ENCODE results near the gene COG6.

The COG6 gene

DNA sequence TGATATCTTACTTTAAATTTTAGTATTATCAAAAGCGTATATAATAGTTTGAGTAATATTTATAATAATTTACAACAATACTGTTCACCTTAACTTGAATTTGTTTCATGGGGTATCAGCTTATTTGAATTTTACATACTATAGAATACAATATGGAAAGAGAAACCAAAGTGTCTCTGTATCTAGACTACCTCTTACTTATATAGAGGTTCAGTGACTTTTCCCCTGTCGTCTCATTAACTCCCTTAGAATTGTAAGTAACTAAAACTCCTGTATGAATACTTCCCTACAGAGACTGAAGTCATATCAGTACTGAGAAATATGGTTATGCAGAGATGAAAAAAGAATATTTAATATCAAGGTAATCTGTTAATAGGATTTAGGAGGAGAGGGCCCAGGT, 26.8 kb downstream of the COG6 start:
- DNase-seq: no peak

DNA sequence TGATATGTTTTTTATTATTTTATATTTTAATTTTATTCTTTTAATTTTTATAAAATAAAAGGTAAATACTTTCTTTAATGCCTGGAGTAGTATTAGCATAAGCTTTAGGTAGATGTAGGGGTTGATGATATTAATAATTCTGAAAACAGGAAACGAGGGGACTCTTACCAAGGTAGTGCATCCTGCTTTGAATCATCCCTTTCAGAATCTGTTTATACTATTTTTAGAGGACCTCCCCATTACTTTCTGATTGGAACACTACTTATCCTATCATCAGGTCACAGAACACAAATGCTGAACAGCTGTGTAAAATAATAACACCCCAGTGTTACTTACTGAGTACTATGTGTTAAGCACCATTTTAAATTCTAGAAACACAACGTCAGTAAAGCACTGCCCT, 27.3 kb downstream of the COG6 start:
- no peak for DNase-seq

DNA sequence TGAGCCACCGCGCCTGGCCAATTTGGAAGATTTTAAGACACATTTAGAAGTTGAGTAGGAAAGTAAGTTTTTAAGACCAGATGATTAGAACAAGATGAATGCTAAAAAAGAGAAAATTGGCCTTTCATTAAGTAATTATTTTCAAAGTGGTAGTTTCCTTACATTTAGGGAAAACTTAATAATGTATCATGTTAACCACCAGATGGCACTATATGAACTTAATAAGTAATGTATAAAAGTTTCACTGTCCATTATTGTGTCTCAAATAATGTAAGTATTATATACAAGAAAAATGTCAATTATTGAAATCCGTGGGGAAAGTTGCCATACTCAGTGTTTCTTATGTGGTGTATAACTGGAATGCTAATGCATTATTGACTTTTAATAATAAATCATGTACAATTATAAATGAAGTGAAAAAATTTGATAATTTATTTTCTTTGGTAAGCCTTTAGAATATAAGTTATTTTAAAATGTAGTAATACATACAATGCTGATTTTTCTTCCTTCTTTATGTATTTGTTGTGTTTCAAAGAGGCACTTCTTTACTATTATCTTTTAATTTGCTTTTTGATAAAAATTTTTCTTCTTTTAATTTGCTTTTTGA, 29.2 kb downstream of the COG6 start:
- peak; percentile 63 to 83 for DNase-seq

DNA sequence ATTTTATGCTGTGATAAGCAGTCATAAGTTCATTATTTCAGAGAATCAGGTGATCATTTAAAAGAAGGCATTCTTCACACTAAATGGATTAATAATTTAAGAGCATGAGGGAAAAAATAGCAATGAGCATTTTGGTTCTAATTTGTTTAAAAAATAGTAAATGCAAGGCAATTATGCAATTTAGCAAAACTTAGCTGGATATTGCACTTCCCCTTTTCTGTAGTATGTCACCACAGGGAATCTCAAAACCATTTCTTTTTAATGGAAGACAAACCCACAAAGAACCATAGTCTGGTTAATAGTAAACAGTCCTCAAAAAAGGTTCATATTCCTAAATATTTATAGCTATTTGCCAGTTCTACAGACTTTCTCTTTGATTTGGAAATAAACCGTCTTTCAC, 30.2 kb downstream of the COG6 start:
- peak; percentile 71 to 87 for DNase-seq

DNA sequence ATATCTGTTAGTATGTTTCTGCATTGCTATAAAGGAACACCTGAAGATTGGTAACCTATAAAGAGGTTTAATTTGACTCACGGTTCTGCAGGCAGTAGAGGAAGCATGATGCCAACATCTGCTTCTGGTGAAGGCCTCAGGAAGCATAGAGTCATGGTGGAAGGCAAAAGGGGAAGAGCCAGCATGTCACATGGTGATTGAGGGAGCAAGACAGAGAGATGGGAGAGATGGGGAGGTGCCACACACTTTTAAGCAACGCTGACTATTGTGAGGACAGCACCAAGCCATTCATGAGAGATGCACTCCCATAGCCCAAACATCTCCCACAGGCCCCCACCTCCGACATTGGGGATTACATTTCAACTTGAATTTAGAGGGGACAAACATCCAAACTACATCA, 32.8 kb downstream of the COG6 start:
- DNase-seq: no peak

DNA sequence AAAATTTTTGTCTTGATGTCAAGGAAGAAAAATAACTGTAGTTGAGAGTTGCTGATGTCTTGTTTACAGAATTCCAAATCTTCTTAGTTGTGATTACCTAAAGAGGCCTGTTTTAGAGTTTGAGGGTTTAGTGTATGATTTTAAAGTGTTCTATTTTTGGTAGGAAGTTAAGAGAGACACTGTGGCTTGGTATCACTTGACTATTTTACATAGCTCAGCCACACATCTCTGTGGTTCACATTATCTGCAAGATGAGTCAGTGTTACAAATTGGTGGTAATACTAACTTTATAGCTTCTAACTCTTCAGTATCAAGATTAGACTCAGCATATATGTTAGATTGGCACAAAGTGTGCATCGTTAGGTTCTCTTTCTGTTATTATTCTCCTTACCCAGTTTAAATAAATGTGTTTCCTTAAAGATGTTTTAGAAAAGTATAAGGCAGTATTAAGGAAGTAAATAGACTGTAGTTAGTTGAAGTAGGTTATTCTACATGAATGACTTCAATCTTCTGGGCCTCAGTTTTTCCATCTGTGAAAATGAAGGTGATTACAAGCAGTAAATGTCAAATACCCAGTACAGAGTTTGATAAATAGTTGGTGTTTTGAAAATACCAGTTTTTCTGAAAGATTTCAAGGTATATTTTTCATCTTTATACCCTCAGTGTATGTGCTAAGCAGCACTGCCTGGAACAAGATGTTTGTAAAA, 33.4 kb downstream of the COG6 start:
- no peak for DNase-seq

DNA sequence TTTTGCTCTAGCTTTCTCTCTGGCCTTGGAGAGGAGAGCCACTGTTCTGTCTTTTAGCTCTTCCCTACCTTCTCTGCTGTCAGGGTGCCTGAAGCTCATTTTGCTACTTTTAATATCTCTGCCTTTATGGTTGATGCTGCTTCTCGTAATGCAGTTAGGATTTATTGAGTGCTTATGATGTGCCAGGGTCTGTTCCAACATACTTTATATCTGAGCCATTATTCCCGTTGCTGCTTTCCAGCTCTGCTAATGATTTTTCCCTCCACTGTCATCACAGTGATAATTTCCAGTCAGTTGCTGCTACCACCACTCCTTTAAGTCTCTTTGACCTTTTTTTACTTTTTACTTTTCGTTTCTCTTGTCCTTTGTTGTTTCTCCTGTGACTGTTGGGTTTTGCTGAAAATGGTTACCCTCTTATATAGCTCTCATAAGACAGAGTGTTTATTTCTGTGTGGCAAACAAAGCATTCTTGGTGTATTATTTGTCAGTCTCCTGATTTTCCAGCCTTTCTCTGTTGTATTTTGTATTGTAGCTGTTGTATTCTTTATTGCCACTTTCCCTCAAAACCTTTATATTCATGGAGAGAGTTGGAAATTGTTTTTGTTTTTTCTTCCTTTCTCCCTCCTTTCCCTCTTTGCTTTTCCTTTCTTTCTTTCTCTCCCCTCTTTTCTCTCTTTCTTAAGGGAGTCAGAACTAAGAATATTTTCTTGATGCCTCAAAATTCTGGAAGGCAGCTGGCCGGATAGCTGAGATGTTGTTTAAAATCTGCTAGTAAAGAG, 37.4 kb downstream of the COG6 start:
- no peak for DNase-seq

DNA sequence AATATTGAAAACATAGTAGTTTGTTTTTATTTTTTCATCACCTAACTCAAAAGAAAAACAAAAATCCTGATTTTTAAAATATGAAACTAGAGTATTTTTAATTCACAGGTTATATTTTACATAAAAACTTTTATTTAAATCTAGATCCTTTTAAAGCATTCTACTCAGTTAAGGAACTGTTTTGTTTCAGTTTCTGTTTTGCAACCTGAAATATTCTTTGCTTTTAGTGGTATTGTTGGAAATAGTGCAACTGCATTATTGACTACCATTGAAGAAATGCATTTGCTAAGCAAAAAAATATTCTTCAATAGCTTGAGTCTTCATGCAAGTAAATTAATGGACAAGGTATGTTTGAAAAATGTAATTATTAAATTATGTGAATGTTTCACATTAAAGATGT, 43.8 kb downstream of the COG6 start:
- no peak for DNase-seq

DNA sequence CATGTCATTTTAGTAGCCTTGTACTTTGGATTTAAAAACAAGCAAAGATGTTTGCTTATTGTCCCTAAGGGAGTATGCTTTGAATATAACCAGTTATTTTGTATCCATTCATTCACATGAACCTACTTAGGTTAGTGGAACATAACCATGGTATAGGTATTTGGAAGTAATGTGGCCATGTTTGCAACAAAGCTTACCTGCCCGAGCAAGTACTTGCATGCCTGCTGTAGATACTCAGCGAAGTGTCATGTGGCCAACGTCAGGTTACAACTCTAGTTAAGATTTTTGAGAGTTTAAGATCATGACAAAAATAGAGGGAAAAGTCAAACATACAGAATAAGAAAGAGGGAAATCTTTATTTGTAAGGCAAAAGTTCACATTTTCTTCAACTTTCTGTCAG, 57.2 kb downstream of the COG6 start:
- no peak for DNase-seq

DNA sequence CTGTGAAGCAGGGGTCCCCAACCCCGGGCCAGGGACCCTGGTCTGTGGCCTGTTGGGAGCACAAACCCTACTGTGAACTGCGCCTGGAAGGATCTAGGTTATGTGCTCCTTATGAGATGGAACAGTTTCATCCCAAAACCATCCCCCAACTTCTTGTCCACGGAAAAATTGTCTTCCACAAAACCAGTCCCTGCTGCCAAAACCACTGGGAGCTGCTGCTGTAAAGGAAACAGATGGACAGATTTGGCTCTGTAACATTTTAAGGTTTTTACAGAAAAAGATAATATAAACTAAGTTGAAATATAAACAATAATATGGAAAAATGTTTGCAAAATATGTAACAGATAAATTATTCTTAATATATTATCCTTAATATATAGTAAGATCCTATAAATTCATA, 73.7 kb downstream of the COG6 start:
- no peak for DNase-seq

DNA sequence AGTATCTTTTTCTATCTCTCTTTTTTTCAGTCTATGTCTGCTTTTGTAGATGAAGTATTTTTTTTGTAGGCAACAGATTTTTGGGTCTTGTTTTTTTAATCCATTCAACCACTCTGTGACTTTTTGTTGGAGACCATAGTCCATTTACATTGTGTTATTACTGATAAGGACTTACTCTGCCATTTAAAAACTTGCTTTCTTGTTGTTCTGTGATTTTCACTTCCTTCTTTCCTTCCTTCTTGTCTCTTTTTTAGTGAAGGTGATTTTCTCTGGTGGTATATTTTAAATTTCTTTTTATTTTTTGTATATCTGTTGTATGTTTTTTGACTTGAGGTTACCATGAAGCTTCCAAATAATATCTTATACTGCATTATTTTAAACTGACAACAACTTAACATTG, 79.5 kb downstream of the COG6 start:
- DNase-seq: no peak

DNA sequence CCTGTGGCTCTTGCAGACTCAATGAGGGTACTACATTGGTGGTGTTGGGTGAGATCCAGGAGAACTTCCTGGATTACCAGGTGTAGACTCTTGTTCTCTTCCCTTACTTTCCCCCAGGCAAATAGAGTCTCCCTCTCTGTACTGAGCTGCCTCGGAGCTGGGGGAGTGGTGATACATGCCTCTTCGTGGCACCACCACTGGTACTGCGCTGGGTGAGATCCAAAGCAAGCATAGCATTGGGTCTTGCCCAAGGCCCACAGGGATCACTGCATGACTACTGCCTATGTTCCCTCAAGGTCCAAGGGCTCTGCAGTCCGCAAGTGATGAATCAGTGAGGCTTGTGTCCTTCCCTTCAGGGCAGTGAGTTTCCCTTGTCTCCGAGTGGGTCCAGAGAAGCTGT, 81.6 kb downstream of the COG6 start:
- DNase-seq: no peak

DNA sequence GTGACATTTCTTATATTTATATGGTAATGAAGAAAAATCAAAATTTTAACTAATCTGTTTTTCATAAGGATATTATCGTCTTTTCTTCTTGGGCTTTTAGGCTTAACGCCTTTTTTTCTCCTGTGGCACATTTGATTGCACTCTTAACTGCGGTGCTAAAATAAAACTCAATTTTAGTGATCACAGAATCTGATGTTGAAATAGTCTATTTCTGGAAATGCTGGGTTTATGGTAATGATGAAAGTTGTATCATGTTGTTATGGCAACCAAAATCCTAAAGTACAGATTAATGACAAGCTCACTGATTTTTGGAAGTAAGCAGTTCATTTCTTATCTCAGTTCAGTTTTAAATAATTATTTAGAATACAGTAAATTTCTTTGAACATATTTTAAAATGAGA, 85.3 kb downstream of the COG6 start:
- no peak for DNase-seq

DNA sequence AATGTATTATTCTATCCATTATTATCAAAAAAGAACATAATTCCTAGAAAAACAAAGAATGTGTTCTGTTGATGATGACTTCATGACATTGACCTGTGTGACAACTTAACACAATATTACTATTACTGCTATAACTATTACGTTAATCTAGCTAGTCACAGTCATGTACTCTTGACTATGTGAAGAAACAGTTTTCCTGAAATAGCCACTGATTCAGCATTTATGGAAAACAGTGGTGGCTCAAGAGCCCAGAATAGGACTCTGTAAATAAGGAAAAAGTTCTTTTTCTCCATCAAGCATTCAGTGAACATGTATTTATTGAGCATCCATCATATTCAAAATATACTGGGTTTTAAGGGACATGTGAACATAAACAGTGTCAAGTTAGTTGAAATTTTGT, 93.5 kb downstream of the COG6 start:
- no peak for DNase-seq

DNA sequence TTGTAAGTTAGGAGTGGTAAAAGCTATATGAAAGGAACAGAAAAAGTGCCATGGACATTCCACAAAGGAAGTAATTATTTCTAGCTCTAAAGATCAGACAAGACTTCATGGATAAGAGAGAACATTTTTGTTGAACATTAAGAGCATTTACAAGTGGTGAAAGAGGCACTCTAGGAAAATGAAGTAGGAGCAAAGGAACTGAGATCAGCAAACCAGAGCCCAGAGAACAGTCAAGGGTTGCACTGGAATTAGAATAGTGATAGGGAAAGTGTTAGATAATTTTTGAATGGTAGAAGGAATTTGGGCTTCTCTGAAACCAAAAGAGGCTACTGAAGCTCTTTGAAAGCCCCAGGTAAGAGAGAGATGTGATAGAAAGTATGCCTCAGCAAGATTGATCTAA, 94.1 kb downstream of the COG6 start:
- DNase-seq: no peak

DNA sequence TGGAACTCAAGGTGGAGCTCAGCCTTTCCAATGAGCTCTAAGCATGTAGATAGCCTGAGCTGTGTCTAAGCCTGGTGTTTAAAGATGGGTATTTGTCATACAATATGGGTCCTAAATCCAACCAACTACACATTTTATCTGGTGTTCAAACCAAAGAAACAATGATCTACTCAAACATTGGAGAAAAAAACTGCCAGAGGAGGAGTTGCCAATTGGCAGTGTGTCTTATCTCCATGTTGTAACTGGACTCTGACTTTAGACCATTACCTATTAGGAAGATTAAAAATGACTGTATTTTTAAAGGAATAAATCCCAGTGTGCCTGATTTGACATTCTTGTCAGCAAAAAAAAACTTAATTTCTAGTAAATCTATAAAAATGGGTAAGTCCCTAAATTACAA, 96.3 kb downstream of the COG6 start:
- no peak for DNase-seq

DNA sequence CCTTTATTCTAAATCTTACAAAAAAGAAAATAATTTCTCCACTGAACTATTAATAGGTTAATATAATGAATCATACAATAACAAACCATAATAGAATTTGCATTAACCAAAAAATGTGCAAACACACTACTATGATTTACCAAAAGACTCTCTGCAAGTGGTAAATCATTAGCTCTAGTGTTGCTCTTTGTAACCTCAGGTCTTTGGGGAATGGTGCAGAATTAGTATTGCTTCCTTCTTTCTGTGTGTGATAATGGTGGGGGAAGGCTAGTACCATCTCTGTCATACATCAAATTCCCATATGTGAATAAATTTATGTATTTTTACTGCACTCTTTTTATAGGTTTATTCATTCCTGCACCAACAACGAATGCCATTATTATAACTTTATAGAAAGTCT, 105.1 kb downstream of the COG6 start:
- DNase-seq: no peak

DNA sequence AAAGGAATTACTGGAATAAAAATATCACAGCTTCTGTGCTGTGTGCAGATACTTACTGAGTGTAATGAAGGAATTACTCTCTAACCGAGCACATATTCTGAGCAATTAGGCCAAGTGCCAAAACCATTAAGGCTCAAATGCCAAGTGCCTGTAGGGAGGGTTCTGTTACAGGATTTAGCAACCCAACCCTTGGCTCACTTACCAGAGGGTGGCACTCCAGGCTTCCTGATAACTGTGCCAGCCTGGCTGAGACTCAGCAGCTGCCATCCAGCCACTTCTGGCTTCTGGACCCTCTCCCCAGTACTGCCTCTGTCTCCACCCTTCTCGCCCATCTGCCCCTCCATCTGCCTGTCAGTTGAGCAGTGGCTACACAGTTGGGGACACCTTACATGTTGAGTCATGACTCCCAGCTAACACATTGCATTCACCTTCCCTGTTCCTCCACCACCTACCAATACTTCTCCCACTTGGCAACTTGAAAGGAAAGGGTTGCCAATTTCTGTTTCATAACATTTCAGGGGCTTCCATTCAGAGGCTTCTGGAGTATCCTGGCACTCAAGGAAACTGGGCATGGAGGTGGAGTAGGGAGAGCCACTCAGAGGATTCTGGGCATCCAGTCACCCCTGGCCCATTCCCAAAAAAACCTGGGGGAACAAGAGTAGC, 110.5 kb downstream of the COG6 start:
- no peak for DNase-seq

DNA sequence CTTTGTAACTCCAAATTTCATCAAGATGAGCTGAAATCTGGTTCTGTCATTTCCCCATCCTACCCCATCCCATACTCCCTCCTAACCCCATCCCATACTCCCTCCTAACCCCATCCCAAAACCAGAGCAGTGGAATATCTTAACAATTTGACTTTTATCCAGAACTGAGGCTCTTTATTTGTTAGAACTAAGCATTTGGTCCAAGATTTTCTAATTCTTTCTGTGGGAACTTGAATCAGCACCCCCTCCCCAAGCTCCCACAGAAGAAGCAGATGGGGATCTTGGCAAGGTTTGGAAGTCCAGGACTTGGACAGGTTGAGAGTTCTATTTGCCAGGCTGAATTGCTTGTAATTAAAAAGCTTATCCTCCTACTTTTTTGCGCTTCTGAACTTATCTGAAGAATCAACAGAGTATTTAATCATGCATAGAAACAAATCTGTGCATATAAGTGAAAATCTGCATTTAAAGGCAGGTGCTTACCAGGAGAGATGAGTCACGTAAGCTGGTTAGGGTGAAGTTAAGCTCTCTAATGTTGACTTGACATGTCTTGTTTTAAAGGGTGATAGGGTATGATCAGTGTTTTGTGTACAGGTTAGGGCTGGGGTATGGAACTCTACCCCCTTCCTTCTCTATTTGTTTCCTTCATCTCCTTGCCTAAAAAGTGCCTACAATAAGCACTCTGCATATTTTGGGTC, 111.1 kb downstream of the COG6 start:
- DNase-seq: no peak

DNA sequence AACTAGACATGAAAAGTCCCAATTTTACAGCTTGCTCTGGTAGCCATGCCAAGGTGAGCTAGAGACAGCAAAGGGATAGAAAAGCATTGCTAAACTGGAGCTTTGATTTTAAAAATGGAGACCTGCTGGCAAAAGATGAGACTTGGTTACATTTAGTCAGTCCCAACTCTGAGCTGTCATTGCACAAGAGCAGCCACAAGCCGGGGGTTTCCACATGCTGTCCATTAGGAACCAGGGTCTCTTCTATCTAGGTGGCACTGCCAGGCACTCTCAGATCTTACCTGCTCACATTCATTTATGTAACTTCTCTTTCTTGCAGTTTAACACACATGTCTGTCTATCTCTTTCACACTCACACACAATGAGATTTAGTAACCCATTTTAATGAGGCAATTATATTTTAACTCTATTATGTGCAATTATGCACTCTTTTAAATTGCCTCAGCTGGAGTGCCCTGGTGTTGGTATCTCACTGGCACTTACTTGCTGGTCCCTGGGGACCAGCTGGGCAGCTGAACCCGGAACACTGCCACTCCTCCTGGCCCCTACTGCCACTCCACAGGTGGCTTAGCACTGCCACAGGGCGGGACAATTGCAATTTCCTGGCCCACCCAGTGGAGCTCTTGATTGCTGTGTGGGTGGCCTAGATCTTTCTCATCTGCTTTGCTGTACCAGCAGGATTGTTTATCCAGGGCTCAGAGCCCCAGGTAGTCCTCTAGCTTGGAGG, 112.5 kb downstream of the COG6 start:
- DNase-seq: no peak

DNA sequence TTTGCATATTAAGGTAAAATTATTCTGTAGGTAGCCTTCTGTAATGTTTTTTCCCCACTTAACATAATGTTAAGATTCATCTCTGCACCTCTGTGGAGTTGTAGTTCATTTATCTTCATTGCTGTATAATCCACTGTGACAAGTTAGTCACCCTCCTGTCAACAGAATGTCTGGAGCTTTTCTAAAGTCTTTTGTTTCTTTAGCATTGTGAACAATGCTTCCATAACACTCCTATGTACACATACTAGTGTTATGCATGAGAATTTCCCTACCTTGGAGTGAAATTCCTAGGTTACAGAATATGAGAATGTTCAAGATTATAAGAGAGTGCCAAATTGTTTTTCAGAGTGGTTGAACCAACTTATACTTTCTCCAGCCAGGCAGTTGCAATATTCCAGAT, 113.5 kb downstream of the COG6 start:
- DNase-seq: no peak

Data from AML-193 (cell line).